GM23248 (cell line): ENCODE results near the gene EVX2. TPM values are rescaled to one million over a fixed set of nuclear protein-coding genes. Genes with fewer than 3 reads are reported as not detected.

Source experiments
- DNase-seq: peaks from one replicate; pipeline ENCODE4 v3.0.0-alpha.2; 2015
- H2AFZ ChIP-seq: fragments of 200-600 bp; sonication (generic); 2 replicates; pipeline ENCODE4 v1.6.1; 2016; ENCODE audit warnings: antibody characterized with exemption
- H3F3A ChIP-seq: fragments of 200-600 bp; sonication (generic); 2 replicates; pipeline ENCODE4 v1.6.1; 2016; ENCODE audit warnings: mild to moderate bottlenecking, antibody characterized with exemption, mixed run types; ENCODE audit not compliant: insufficient read depth
- H3K27ac ChIP-seq: fragments of 200-600 bp; sonication (generic); 2 replicates; pipeline ENCODE4 v1.5.1; 2016; ENCODE audit warnings: mild to moderate bottlenecking
- H3K27me3 ChIP-seq: fragments of 200-600 bp; sonication (generic); replicated peaks from 2 replicates; pipeline ENCODE4 v1.6.1; 2016; ENCODE audit warnings: mild to moderate bottlenecking; ENCODE audit not compliant: insufficient read depth
- H3K36me3 ChIP-seq: fragments of 200-600 bp; sonication (generic); 2 replicates; pipeline ENCODE4 v1.6.1; 2016; ENCODE audit warnings: low read depth, mild to moderate bottlenecking
- H3K4me1 ChIP-seq: fragments of 200-600 bp; sonication (generic); 2 replicates; pipeline ENCODE4 v1.6.1; 2016; ENCODE audit warnings: mild to moderate bottlenecking; ENCODE audit not compliant: insufficient read depth
- H3K4me2 ChIP-seq: fragments of 200-600 bp; sonication (generic); one replicate; pipeline ENCODE4 v1.6.1; 2016; ENCODE audit warnings: mild to moderate bottlenecking; ENCODE audit not compliant: unreplicated experiment
- H3K4me3 ChIP-seq: fragments of 200-600 bp; sonication (generic); 2 replicates; pipeline ENCODE4 v1.5.1; 2016; ENCODE audit warnings: mild to moderate bottlenecking
- H3K79me2 ChIP-seq: fragments of 200-600 bp; sonication (generic); 2 replicates; pipeline ENCODE4 v1.6.1; 2016; ENCODE audit warnings: mild to moderate bottlenecking; ENCODE audit not compliant: insufficient read depth
- H3K9ac ChIP-seq: fragments of 200-600 bp; sonication (generic); 2 replicates; pipeline ENCODE4 v1.6.1; 2016; ENCODE audit warnings: mild to moderate bottlenecking
- H3K9me2 ChIP-seq: fragments of 200-600 bp; sonication (generic); 2 replicates; pipeline ENCODE4 v1.6.1; 2016; ENCODE audit warnings: mixed run types, mild to moderate bottlenecking, moderate library complexity; ENCODE audit not compliant: insufficient read depth
- H3K9me3 ChIP-seq: fragments of 200-600 bp; sonication (generic); one replicate; pipeline ENCODE4 v1.6.1; 2017; ENCODE audit warnings: low read depth
- H4K20me1 ChIP-seq: fragments of 200-600 bp; sonication (generic); 2 replicates; pipeline ENCODE4 v1.6.0; 2016; ENCODE audit not compliant: insufficient read depth
- EZH2 ChIP-seq: fragments of 200-600 bp; sonication (generic); IDR thresholded peaks from 2 replicates; pipeline ENCODE4 v1.6.1; 2018; ENCODE audit warnings: antibody characterized with exemption, mild to moderate bottlenecking; ENCODE audit not compliant: insufficient read depth, poor library complexity, severe bottlenecking
- EZH2phosphoT487 ChIP-seq: fragments of 200-600 bp; sonication (generic); IDR thresholded peaks from 2 replicates; pipeline ENCODE4 v1.6.1; 2018; ENCODE audit warnings: antibody characterized with exemption, moderate library complexity, mild to moderate bottlenecking, low read depth; ENCODE audit not compliant: insufficient read depth
- WGBS, 2 experiments: methylation state at CpG; one replicate each; pipeline ENCODE4 v1.1.6; 2015 to 2017; ENCODE audit warnings: low lambda C conversion rate in 2 of 2, low coverage in 1 of 2; ENCODE audit errors: missing lambda C conversion rate in 2 of 2; 5-methylcytosine and 5-hydroxymethylcytosine counted together
- in situ Hi-C: fragments of 300-500 bp; cut with MboI; formaldehyde crosslinking; loops from 2 replicates; pipeline ENCODE4 v1.15.0; 2020
- polyA plus RNA-seq: library from polyadenylated mRNA; unstranded; fragments of >200 nt; fragmentation: Nextera tagmentation; extraction: Ambion mirVana; gene quantifications from 2 replicates; pipeline ENCODE4 v1.2.1, GENCODE V29; 2016
- total RNA-seq: library from RNA; depleted of rRNA; stranded (reverse); fragments of >200 nt; shearing (Covaris generic); gene quantifications from 2 replicates; pipeline ENCODE4 v1.2.3, GENCODE V29; 2014

The EVX2 gene
- total and polyA plus RNA-seq, 2 experiments from 2014 or later = not detected

- peaks cover 100% of the 10 kb centered on the region for H3K79me2 ChIP-seq
- no peaks in the 10 kb centered on the region for H3K9me2 ChIP-seq
- no peak overlapping the region for H2AFZ ChIP-seq
- peak overlapping the region; percentile 88 for H3K27ac ChIP-seq
- TF ChIP-seq EZH2phosphoT487 = no peak
- no peak for TF ChIP-seq EZH2
- WGBS, 2 experiments = 56 to 58% methylated on average over 26 of the region's 26 CpGs
- peaks cover 17% of the 10 kb centered on the region for H3F3A ChIP-seq
- H3K27me3 ChIP-seq = no peaks in the 10 kb centered on the region
- no peaks in the 10 kb centered on the region for H3K9me3 ChIP-seq
- peak overlapping the region; percentile 70 for H3K4me3 ChIP-seq
- H3K4me1 ChIP-seq = no peaks in the 10 kb centered on the region; the same call in 1 of the 2 replicates
- in situ Hi-C loops = loop anchor here (25.0 kb wide), 1 partner anchor 1623 kb away; no protein-coding TSS in a partner anchor
- peak; percentile 69 for DNase-seq
- peaks cover 19% of the 10 kb centered on the region for H3K36me3 ChIP-seq
- peak overlapping the region; percentile 89 for H3K9ac ChIP-seq
- H3K4me2 ChIP-seq = peak overlapping the region; percentile 95
- H4K20me1 ChIP-seq = no peaks in the 10 kb centered on the region
These were observed 30.6 kb upstream of the EVX2 start for GRCh38 chr2:176114120-176114929.

- WGBS, 2 experiments = 37 to 46% methylated on average over 39 to 40 of the region's 40 CpGs
- no peaks in the 10 kb centered on the region; the same call in 1 of the 2 replicates for H3K4me1 ChIP-seq
- no peaks in the 10 kb centered on the region for H3K9me2 ChIP-seq
- H3K9ac ChIP-seq = peak overlapping the region; percentile 89
- peak overlapping the region; percentile 95 for H3K4me2 ChIP-seq
- H4K20me1 ChIP-seq = no peaks in the 10 kb centered on the region
- H3K27me3 ChIP-seq = no peaks in the 10 kb centered on the region
- H3K27ac ChIP-seq = peak overlapping the region; percentile 88
- H3K79me2 ChIP-seq = peaks cover 98% of the 10 kb centered on the region
- H3F3A ChIP-seq = peaks cover 21% of the 10 kb centered on the region
- no peaks in the 10 kb centered on the region for H3K9me3 ChIP-seq
- in situ Hi-C loops = loop anchor here (25.0 kb wide), 1 partner anchor 1625 kb away; no protein-coding TSS in a partner anchor
- H3K4me3 ChIP-seq = peak overlapping the region; percentile 70
- H3K36me3 ChIP-seq = peaks cover 15% of the 10 kb centered on the region
- no peak overlapping the region for H2AFZ ChIP-seq
- peak; percentile 51 for DNase-seq
- TF ChIP-seq EZH2 (no peak), EZH2phosphoT487 (no peak)
These were observed 28.9 kb upstream of the EVX2 start for GRCh38 chr2:176112375-176113302.

- Histone ChIP-seq H3K4me3 (peak overlapping the region; percentile 70), H3K27me3 (no peaks in the 10 kb centered on the region), H3K27ac (peak overlapping the region; percentile 88), H3K4me2 (peak overlapping the region; percentile 95), H3F3A (peaks cover 19% of the 10 kb centered on the region), H2AFZ (no peak overlapping the region), H3K4me1 (no peaks in the 10 kb centered on the region; the same call in 1 of the 2 replicates), H3K9me3 (no peaks in the 10 kb centered on the region), H3K9ac (peak overlapping the region; percentile 89), H3K79me2 (peaks cover 96% of the 10 kb centered on the region), H3K36me3 (peaks cover 15% of the 10 kb centered on the region), H4K20me1 (no peaks in the 10 kb centered on the region), H3K9me2 (no peaks in the 10 kb centered on the region)
- WGBS, 2 experiments = 39 to 62% methylated on average over 29 of the region's 29 CpGs
- in situ Hi-C loops = loop anchor here (25.0 kb wide), 1 partner anchor 1625 kb away; no protein-coding TSS in a partner anchor
- peak; percentile 56 for DNase-seq
- TF ChIP-seq EZH2 (no peak), EZH2phosphoT487 (no peak)
These were observed 28.1 kb upstream of the EVX2 start for GRCh38 chr2:176111846-176112374.

- peak; percentile 92 for DNase-seq
- WGBS, 2 experiments = 8 to 13% methylated on average over 16 of the region's 16 CpGs
- Histone ChIP-seq H3K4me3 (peak overlapping the region; percentile 70), H3K27ac (peak overlapping the region; percentile 88), H3K9me3 (no peaks in the 10 kb centered on the region), H3F3A (peaks cover 17% of the 10 kb centered on the region), H3K36me3 (peaks cover 15% of the 10 kb centered on the region), H3K9ac (peak overlapping the region; percentile 89), H3K4me1 (no peaks in the 10 kb centered on the region; the same call in 1 of the 2 replicates), H3K79me2 (peaks cover 96% of the 10 kb centered on the region), H2AFZ (no peak overlapping the region), H3K9me2 (no peaks in the 10 kb centered on the region), H3K4me2 (peak overlapping the region; percentile 95), H4K20me1 (no peaks in the 10 kb centered on the region), H3K27me3 (no peaks in the 10 kb centered on the region)
- TF ChIP-seq EZH2 (no peak), EZH2phosphoT487 (no peak)
- in situ Hi-C loops = loop anchor here (25.0 kb wide), 1 partner anchor 1626 kb away; no protein-coding TSS in a partner anchor
These were observed 27.5 kb upstream of the EVX2 start for GRCh38 chr2:176111309-176111663.
